GM19351 (cell line): ENCODE measurements around the gene TTC27.

ENCODE experiments used
- ATAC-seq: cut with Tn5 transposase; IDR thresholded peaks from one replicate; pipeline ENCODE4 v1.9.1; 2021; ENCODE audit warnings: mild to moderate bottlenecking, moderate library complexity; ENCODE audit not compliant: unreplicated experiment

TTC27 gene

DNA sequence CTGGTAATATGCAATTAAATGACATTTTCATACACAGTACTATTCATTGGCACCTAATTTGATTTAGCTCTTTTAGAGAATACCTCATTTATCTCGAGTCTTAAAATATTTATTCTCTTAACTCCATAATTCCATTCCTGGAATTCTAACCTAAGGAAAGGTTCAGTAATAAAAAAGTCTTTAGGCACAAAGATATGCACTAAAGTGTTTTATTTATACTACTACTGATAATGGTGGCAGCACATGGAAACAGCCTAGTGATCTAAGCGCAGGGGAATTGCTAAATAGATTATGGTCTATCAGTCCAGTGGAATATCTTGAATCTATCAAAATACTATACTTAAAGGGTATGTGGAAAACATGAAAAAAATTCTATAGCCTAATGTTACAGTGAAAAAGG is 176.4 kb downstream of the TTC27 start:
- ATAC-seq, result no peak

DNA sequence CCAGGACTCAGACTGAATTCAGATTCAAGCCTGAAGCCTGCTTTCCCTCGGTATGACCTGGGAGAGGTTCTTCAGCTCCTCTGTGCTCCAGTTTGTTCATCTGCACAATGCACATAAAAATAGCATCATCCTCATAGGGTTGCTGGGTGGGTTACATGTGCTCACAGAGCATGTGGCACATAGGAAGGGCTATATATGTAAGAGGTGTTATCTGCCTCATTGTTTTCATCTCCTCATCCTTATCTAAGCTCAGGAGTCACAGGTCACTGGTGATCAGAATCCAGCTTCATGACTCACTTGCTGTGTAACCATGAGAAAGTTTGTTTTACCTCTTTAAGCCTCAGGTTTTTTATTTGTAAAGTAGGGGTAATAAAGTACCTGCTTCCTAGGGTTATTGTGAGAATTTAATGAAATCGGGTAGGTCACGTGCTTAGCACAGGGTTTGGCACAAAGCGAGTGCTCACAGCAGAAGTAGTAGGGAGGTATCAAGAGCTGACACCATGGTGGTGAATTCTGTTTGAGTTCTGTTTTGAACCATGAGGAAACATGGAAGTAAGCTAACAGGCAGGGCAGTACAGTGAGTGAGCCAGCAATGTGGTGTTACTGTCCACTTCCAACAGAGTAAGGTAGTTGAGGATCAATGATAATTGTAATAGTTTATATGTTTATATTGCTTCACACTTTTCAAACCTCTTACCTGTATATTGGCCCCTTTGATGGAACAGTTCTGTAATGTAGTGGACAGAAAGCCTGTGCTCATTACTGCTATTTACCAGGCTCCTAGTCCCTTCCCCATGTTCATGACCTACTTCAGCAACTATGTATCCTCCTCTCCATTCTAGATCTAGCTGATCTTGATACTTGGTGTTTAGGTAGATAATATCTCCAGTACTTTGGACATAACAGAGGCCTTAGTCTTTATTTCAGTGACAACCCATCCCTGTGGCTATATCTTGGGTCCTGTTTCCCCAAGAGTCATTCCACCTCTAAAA is 177.6 kb downstream of the TTC27 start:
- ATAC-seq, result no peak

DNA sequence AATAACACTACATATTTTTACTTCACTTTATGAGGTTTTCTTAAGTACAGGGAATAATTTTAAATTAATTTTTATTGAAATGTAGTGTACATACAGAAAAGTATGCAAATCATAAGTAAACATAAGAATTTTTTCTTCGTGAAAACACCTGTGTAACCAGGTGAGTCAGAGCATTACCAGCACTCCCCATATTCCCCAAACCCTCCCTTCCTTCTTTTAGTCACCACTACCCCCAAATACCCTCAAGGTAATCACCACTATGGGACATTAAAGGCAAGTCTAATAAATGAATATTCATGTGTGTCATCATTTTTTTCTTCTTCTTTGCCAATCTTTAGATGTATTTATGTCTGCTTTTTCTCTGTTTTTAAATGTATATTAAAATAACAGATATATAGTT is 179.0 kb downstream of the TTC27 start:
- no peak for ATAC-seq

DNA sequence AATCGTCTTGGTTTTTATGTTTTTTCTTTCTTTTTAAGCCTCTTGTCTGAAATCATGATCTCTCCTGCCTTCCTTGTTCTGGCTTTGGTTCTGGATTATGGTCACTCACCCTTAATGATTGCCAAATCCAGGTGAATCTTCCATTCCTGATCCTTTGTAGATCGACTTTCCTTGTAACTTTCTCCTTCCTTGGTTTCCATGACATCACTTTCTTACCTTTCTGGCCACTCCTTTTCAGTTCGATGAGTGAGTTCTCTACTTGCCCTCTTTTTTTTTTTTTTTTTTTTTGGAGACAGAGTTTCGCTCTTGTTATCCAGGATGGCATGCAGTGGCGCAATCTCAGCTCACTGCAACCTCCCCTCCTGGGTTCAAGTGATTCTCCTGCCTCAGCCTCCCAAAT is 179.8 kb downstream of the TTC27 start:
- no peak for ATAC-seq

DNA sequence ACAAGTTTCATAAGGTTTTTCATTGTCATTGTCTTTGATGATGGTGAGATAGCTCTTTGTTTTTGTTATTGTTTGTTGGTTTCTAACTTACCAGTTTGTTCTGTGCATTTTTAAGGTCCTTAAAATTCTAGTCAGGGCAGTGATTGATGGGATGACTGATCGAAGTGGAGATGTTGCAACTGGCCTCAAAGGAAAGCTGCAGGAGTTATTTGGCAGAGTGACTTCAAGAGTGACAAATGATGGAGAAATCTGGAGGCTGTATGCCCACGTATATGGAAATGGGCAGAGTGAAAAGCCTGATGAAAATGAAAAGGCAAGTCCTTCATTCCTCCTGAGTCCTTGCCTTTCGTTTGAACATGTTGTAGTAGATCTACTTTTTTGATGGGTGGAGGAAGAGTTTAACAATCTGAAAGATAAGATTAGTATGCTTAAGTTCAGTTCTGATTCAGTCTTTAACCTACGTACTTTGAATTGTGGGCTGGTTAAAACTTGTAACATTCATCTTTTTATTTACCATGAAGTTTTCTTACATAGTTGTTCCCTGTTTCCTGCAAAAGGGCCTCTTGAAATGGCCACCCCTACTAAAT is 183.2 kb downstream of the TTC27 start:
- ATAC-seq, result no peak

DNA sequence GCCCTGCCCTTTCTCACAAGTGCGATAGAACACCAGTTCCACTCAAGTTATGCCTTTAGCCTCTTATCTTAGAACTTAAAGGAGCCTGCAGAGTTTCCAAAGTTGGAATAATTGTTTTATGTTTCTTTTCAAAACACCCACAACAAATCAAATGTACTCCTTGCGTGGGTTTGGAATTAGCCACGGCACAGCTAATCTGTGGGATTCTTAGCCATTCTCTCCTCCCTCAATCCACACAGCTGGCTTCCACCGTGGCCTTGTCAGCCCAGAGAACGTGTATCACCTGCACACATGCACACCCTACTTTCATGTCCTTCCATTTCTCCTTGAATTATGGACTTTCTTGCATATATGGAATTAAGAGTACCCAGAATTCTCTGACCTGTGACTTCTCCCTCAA is 183.8 kb downstream of the TTC27 start:
- no peak for ATAC-seq

DNA sequence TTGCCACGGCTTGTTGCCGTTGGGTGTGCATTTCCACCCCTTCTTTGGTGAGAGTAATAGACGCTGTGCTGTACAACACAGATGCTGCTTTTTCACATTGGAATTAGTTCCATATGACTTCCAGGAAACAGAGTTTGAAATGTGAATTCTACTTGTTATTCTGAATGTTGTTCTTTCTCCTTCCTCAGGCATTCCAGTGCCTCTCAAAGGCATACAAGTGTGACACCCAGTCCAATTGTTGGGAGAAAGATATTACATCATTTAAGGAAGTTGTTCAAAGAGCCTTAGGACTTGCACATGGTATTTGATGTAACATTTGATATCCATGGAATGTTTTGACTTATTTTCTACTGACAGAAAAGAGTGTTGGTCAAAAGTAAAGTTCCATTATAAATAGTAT is 184.5 kb downstream of the TTC27 start:
- ATAC-seq, result no peak

DNA sequence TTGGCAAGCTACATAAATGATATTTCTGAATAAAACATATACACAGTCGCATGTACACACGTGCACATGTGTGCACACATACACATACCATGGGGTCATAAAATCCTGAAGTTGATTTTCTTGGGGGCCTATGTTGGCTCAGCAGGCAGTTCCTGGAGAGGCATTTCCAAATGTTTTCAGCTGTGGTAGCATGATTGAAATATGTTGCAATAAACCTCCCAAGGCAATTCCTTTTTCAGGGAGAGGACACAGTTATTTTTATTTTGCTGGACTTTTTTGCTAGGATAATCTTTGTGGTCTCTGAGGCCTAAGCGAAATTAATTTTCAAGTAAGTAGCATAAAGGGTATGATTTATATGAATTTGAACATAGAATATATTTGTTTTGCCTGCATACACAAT is 192.2 kb downstream of the TTC27 start:
- no peak for ATAC-seq

DNA sequence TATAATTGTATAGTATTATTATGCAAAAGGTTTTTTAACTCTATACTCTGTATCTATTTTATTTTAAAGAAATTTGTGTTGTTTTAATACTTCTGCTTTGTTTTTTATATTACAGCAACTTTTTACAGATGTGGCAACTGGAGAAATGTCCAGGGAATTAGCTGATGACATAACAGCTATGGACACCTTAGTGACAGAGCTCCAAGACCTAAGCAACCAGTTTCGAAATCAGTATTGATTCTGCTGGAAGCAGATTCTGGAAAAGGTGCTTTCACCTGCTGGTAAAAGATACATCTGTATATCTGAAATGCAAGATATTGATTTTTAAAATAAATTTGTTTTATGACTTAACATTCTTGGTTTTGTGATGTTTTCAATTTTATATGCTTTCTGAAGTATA is 192.9 kb downstream of the TTC27 start:
- no peak for ATAC-seq

DNA sequence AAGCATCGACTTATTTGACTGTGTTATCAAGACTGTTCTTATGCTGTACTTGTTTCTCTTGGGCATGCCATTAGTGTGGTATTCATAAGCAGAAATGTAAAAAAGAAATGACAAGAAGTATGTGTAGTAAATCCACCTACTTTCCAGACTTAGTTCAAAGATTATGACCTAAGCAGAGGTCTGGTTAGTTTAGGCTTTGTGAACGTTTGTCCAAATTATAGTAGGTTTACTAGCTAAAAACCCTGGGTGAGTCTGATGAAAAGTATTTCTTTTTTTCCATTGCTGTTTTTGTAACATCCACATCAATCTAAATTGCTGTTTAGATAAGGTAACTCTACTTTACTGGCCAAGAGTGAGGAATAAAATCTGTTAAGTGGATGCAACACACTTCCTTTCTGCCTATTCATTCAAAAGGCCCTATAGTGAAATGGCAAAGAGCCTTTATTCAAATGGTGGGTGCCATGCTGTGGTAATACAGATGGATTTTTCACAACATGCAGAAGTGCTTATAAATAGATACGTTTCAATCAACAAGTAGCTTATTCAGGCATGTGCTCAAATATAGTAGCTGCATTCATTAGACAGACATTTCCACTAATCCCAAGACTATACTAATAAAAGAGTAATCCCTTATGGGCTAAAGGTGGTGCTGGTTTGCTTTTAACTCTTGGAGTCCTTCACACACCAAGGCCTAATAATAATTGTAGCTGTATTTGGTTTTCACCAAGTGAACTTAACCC is 196.4 kb downstream of the TTC27 start:
- ATAC-seq, result no peak

DNA sequence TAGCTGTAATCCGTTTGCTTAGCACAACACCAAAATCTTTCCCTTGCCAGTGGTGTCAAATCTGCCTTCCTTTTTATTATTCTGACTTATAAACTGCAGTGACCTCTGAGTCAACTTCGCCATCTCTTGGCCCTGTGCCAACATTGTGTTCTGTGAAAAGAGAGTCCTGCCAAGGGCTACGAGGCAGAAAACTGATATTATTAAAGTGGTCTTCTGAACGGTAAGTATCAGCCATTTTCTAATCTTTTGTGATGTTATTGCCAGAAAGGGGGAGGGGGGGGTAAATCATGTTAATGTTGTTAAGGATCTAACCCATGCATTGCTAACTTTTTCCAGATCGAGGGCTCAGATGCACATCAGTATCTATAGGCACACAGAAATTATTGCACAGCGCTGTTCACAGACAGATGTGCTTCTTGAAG is 197.5 kb downstream of the TTC27 start:
- no peak for ATAC-seq

DNA sequence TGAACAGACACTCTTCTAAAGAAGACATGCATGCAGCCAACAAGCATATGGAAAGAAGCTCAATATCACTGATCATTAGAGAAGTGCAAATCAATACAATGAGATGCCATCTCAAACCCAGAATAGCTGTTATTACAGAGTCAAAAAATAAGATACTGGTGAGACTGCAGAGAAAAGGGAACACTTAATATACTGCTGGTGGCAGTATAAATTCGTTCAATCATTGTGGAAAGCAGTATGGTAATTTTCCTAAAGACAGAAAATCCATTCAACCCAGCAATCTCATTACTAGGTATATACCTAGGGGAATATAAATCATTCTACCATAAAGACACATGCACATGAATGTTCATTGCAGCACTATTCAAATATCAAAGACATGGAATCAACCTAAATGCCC is 202.3 kb downstream of the TTC27 start:
- no peak for ATAC-seq

DNA sequence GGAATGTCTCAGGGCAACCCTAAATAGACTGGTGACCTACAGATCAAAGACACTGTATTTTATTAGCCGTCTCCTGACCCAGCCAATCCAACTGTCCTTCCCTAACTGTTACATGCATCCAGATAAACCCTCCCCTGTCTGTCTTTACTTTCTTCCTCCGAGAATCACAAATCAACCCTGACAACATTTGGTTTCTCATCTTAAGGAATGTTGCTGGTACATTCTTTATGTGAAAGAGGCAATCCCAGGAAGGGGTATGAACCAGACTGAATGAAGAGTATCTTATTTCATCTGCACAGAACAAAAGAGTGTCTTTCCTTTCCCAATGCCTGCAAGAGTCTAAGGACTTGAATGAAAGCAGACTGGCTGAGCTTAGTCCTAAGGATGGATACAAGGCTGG is 205.0 kb downstream of the TTC27 start:
- ATAC-seq, result no peak

DNA sequence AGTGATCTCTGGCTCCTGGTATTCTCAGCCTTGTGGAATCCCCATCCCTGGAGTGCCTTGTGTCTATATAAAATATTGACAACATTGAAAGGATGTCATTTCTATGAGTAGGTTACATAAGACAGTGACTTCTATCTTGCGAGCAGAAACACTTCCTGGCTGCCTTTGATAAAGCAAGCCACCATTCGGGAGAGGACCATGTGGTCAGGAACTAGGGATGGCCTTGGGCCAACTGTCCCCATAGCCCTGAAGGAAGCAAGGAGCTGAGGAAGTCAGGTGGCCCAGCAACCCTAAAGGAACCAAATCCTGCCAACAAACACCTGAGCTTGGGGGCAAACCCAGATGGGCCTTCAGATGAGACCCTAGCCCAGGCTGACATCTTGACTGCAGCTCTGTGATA is 205.9 kb downstream of the TTC27 start:
- no peak for ATAC-seq

DNA sequence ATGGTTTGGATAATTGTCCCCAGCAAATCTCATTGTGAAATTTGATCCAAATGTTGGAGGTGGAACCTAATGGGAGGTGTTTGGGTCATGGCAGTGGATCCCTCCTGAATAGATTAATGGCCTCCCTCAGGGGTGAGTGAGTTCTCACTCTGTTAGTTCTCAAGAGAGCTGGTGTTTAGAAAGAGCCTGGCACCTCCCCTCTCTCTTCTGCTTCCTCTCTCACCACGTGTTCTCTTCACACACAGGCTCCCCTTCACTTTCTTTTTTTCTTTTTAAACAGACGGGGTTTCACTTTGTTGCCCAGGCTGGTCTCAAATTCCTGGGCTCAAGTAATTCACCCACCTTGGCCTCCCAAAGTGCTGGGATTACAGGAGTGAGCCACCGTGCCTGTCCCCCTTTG is 207.3 kb downstream of the TTC27 start:
- ATAC-seq, result no peak

DNA sequence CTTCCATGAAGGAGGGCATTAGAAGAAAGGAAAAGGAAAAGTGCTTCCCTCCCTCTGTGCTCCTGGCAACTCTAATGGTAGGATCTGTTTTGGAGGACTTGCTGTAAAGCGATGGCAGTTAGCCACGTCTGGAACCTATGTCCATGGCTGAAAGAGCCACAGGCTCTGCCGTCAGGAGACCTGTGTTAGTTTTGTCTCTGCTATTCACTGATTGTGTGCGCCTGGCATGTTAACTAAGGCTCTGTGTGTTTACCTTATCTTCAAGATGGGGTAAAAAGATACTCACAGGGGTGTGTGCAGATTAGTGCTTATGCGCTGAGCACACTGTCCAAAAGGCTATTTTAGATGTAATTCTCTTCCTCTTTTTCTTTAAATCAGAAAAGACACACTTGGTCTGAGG is 209.1 kb downstream of the TTC27 start:
- no peak for ATAC-seq

DNA sequence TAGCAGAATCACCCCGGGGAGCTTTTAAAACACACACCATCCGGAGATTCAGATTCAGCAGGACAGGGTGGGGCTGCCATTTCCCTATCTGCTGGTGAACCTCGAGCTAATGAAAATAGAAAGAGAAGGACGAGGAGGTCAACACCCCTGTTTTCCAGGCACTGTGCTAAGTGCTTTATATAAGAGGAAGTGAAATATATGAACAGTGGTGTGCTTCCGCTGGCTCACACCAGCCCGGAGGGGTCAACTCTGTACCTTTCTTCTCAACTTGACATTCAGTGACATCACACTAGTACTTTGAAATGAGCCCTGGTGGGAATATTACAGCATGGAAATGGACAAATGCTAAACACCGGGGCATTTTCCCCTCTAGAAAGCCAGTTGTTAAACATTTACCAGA is 210.6 kb downstream of the TTC27 start:
- peak; percentile 95 for ATAC-seq

DNA sequence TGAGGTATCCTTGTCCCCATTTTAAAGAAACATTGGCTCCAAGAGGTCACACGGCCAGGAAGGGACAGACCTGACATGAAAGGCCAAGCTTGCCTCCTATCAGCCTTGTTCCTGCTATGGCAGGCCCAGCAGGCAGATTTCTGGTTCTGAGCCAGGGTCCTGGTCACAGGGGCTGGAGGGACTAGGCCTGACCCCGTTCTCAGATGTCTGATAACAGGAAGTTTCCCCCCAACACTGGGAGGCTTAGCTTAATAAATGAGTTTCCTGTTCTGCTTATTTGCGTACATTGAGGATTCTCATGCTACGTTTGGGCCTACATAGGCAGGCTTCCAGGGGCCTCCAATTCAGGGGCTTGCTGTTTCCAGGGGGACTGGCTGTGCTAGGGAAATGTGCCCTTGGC is 211.1 kb downstream of the TTC27 start:
- ATAC-seq, result no peak

DNA sequence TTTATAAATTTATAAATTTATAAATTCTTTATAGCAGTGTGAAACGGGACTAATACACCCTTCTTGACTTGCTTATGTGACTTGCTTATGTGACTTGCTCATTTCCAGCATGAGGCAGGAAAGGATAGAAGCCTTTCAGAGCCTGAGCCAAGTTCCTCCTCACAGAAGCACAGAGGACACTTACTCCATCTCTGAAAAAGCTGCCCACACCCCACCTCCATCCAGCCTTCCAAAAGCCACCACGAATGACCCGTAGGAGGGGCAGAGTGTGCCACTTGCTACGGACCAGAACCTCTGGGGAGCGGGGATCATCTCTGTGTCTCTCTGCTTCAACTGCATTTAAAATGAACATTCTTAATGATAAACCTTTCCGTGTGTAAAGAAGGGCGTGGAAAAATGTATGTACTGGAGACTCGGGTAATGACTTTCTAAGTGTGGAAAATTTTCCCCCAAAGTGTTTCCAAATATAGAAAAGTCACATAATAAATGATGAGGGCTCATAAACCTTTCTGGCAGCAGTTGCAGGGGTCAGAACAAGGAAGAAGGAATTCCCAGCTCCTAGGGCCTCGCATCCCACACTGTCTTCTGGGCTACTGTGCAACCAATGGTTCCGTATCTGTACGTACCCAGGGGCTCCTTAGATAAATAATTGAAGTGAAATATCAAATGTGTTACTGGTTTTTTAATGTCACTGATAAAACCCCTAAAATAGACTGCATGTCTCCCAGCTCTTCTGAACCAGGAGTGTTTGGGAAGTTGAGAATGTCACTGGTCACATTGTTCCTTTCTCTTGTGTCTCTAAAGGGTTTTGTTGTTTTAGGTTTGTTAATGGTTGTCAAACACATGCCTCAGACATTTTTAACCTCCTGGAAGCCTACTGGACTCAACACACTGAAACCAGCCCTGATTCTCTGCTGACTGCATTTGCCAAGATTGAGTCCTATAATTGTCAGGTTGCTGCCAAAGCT is 214.4 kb downstream of the TTC27 start:
- ATAC-seq, result no peak

DNA sequence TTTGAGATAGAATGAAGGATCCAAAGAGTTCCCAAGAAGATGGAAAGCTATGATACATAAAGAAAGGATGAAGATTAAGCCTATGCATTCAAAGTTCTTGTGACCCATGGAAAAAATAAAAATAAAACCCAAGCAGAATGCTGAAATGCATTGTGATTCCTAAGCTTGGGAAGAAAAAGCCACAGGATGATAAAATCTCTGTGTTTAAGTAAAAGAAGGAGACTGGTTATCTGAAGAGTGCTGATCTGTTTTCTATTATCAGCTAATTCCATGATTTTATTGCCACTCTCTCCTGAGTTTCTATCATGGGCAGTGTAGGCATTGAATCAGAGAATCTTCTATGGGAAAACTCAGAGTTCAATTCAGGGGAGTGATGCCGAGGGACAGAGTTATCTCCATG is 215.8 kb downstream of the TTC27 start:
- ATAC-seq, result no peak

DNA sequence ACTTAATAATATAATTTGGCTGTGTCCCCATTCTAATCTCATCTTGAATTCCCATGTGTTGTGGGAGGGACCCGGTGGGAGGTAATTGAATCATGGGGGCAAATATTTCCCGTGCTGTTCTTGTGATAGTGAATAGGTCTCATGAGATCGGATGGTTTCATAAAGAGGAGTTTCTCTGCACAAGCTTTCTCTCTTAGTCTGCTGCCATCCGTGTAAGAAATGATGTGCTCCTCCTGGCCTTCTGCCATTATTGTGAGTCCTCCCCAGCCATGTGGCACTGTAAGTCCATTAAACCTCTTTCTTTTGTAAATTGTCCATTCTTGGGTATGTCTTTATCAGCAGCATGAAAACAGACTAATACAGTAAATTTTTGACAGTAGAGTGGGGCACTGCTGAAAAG is 216.4 kb downstream of the TTC27 start:
- ATAC-seq, result no peak
